ENCODE results near the gene ADAMTS16. TPM values are rescaled to one million over a fixed set of nuclear protein-coding genes. Genes with fewer than 3 reads are reported as not detected.

Gene ADAMTS16
- total and polyA plus RNA-seq, 9 donors: 7.4 to 32.7 (median 13.6) TPM

DNA sequence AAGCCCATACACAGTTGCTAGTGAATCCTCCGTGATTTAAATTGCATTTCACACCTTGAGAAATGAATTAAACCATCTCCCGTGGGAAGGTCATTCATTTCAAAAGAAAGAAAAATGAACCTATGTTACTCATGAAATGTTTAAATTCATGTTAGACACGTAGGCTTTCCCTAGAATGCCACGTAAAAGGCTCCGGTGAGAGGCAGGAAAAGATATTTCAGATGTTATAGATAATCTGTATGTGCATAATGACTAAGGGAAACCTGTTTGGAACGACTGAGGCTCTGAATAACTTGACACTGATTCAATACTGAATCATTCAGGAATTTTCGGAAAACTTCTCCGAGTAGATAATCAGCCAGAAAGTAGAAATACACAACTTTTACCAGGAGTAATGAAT, 148.1 kb downstream of the ADAMTS16 start:
- Histone ChIP-seq H3K4me1 (ENCODE audit: insufficient read depth) (peaks cover 8% of the 10 kb centered on the region), H3K36me3 (no peaks in the 10 kb centered on the region), H3K27ac (no peak overlapping the region), H3K27me3 (no peaks in the 10 kb centered on the region), H3K4me3 (no peak overlapping the region), H3K9me3 (no peaks in the 10 kb centered on the region)
- 76 to 83% (median 77%) methylated on average over 8 of the region's 8 CpGs for WGBS, 3 donors
- DNase-seq: no peak
- intact Hi-C loops (cut with DNase I): no loop called here
- TF ChIP-seq, protein P1, sequence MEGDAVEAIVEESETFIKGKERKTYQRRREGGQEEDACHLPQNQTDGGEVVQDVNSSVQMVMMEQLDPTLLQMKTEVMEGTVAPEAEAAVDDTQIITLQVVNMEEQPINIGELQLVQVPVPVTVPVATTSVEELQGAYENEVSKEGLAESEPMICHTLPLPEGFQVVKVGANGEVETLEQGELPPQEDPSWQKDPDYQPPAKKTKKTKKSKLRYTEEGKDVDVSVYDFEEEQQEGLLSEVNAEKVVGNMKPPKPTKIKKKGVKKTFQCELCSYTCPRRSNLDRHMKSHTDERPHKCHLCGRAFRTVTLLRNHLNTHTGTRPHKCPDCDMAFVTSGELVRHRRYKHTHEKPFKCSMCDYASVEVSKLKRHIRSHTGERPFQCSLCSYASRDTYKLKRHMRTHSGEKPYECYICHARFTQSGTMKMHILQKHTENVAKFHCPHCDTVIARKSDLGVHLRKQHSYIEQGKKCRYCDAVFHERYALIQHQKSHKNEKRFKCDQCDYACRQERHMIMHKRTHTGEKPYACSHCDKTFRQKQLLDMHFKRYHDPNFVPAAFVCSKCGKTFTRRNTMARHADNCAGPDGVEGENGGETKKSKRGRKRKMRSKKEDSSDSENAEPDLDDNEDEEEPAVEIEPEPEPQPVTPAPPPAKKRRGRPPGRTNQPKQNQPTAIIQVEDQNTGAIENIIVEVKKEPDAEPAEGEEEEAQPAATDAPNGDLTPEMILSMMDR (IDR thresholded peaks at IDR 0.05): no peak
- no peak for TF ChIP-seq POLR2A (IDR thresholded peaks at IDR 0.05)
- no peak for TF ChIP-seq EP300 (IDR thresholded peaks at IDR 0.05)

DNA sequence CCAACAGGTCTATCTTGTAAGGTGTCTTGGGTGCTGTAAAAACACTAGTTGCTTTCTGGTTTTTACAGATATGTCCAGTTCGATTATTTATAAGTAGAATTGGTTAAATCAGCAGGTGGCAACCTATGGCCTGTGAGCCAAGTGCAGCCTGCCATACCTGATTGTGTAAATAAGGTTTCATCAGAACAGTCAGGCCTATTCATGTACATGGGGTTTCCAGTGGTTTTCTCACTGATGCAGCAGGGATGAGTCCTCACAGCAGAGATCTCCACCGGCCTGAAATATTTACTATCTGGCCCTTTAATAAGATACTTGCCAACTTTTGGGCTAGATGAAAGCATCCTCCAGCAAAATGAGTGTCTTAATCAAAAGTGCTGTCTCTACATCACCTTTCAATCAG, 149.4 kb downstream of the ADAMTS16 start:
- Histone ChIP-seq H3K4me3 (no peak overlapping the region), H3K4me1 (ENCODE audit: insufficient read depth) (peaks cover 8% of the 10 kb centered on the region), H3K9me3 (no peaks in the 10 kb centered on the region), H3K36me3 (no peaks in the 10 kb centered on the region), H3K27me3 (no peaks in the 10 kb centered on the region), H3K27ac (no peak overlapping the region)
- TF ChIP-seq, protein P1 (IDR thresholded peaks at IDR 0.05): no peak
- TF ChIP-seq POLR2A (IDR thresholded peaks at IDR 0.05) (no peak), EP300 (IDR thresholded peaks at IDR 0.05) (no peak)
- DNase-seq: no peak
- intact Hi-C loops (cut with DNase I): no loop called here
- WGBS, 3 donors: 81 to 84% (median 81%) methylated on average over 2 of the region's 2 CpGs

DNA sequence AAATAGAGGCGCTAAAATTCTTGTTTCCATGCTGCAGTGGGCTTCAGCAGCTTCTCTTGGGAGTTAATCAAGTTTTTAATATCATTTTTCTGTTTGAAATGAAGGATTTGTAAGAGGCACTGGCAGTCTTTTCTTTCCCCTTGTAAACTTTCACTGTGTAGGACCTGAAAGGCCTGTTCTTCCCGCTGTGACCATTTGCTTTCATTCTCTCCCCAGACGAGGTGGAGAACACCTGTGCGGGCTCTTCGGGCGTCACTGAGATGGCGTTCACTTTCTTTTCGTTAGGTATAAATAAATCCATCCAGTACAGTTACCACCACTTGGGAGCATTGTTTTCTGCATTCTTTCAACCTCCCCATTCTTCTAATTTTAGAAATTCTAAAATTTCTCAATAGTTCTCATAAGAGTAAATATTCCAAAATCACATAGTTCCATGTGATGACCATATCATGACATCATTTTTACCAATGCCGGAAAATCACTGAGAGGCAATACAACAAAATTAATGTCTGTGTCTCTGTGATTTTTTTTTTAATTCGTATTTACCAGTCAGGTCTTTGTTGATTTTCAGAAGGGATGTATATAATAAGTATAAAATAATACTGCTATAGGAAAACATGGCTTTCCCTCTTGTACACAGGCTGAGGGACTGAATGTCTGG, 150.7 kb downstream of the ADAMTS16 start:
- no peak for DNase-seq
- TF ChIP-seq POLR2A (IDR thresholded peaks at IDR 0.05) (no peak), EP300 (IDR thresholded peaks at IDR 0.05) (no peak)
- TF ChIP-seq, protein P1 (IDR thresholded peaks at IDR 0.05): no peak
- Histone ChIP-seq H3K27me3 (no peaks in the 10 kb centered on the region), H3K4me3 (no peak overlapping the region), H3K27ac (no peak overlapping the region), H3K9me3 (no peaks in the 10 kb centered on the region), H3K4me1 (ENCODE audit: insufficient read depth) (peaks cover 8% of the 10 kb centered on the region), H3K36me3 (no peaks in the 10 kb centered on the region)
- intact Hi-C loops (cut with DNase I): no loop called here
- WGBS, 3 donors: 76 to 78% (median 77%) methylated on average over 10 of the region's 10 CpGs

DNA sequence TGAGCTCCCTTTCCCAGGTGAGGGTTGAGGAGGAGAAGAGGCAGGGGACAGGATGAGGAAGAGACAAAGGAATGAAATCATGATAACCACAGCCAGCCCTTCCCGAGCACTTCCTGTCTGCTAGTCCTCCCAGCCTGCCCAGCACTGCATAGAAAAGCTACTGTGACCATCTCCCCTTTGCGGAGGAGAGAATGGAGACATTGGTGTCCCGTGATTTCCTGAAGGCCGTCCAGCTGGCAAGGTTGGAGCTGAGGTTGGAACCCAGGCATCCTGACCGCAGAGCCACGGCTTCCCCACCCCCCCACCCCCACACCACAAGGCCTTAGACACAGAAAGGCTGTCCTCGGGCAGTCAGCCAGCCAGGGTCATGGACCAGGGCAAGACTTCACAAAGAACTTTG, 151.2 kb downstream of the ADAMTS16 start:
- no peak for TF ChIP-seq POLR2A (IDR thresholded peaks at IDR 0.05)
- no peak for TF ChIP-seq EP300 (IDR thresholded peaks at IDR 0.05)
- TF ChIP-seq, protein P1 (IDR thresholded peaks at IDR 0.05): no peak
- intact Hi-C loops (cut with DNase I): no loop called here
- no peaks in the 10 kb centered on the region for H3K36me3 ChIP-seq
- H3K27ac ChIP-seq: no peak overlapping the region
- H3K9me3 ChIP-seq: no peaks in the 10 kb centered on the region
- H3K4me1 ChIP-seq (ENCODE audit: insufficient read depth): peaks cover 8% of the 10 kb centered on the region
- H3K4me3 ChIP-seq: no peak overlapping the region
- 22 to 43% (median 28%) methylated on average over 7 of the region's 7 CpGs for WGBS, 3 donors
- peak; percentile 47 to 87 (median 70) for DNase-seq
- no peaks in the 10 kb centered on the region for H3K27me3 ChIP-seq

All from ovary (tissue), 9 donors.